Testis (tissue), 3 donors: ENCODE data around the gene KRTAP10-1. TPM values are rescaled to one million over a fixed set of nuclear protein-coding genes. Genes with fewer than 3 reads are reported as not detected.
"Not testable (repeated sequence)": the region's sequence is repeated elsewhere in the genome, so short reads cannot be mapped to it uniquely, and the experiment has no call there.

ENCODE experiments used
- DNase-seq: peaks from one replicate; pipeline ENCODE4 v3.0.0-alpha.2; 2019
- H3K27ac ChIP-seq, 2 donors: fragments of 200-600 bp; sonication (generic); one replicate each; pipeline ENCODE4 v1.5.1; 2019
- H3K27me3 ChIP-seq: fragments of 200-600 bp; sonication (generic); one replicate; pipeline ENCODE4 v1.5.1; 2019
- H3K36me3 ChIP-seq: fragments of 200-600 bp; sonication (generic); one replicate; pipeline ENCODE4 v1.5.1; 2017; ENCODE audit warnings: low read depth; ENCODE audit errors: missing control alignments
- H3K4me1 ChIP-seq: fragments of 200-600 bp; sonication (generic); one replicate; pipeline ENCODE4 v1.5.1; 2019
- H3K4me3 ChIP-seq, 2 donors: fragments of 200-600 bp; sonication (generic); one replicate each; pipeline ENCODE4 v1.5.1; 2017 to 2019
- H3K9me3 ChIP-seq: fragments of 200-600 bp; sonication (generic); one replicate; pipeline ENCODE4 v1.5.1; 2017
- CTCF ChIP-seq, 3 experiments: fragments of 450-650 bp in 2 of 3; fragments of 200-600 bp in 1 of 3; sonication (generic) in 1 of 3; IDR thresholded peaks; one replicate each; pipeline ENCODE4 v1.5.1; 2016 to 2019; ENCODE audit warnings: antibody characterized with exemption in 3 of 3, mild to moderate bottlenecking in 2 of 3, moderate library complexity in 1 of 3
- POLR2A ChIP-seq: fragments of 450-650 bp; IDR thresholded peaks from one replicate; pipeline ENCODE4 v1.6.1; 2017; ENCODE audit warnings: antibody characterized with exemption, mild to moderate bottlenecking, moderate library complexity
- WGBS, 2 donors: methylation state at CpG; one replicate each; pipeline ENCODE4 v1.1.5; 2018; 5-methylcytosine and 5-hydroxymethylcytosine counted together
- intact Hi-C: fragments of 100-400 bp; cut with DNase I; formaldehyde crosslinking; loops from one replicate; pipeline ENCODE4 v1.15.1; 2023; ENCODE audit warnings: low total_unique reads
- polyA plus RNA-seq: library from polyadenylated mRNA; stranded (reverse); fragments of 350-450 nt; fragmentation: Illumina TruSeq; extraction: RNeasy Lipid Tissue Mini Kit (QIAGEN cat#74804); gene quantifications from one replicate; pipeline ENCODE4 v1.2.3, GENCODE V29; 2014; ENCODE audit warnings: low read depth, low replicate concordance; ENCODE audit not compliant: insufficient read depth
- total RNA-seq, 2 donors: library from RNA; depleted of rRNA; stranded (reverse); fragments of >200 nt; gene quantifications; one replicate each; pipeline ENCODE4 v1.2.3, GENCODE V29; 2016

The KRTAP10-1 gene
- total and polyA plus RNA-seq, 3 donors from 2014 or later, result not detected

DNA sequence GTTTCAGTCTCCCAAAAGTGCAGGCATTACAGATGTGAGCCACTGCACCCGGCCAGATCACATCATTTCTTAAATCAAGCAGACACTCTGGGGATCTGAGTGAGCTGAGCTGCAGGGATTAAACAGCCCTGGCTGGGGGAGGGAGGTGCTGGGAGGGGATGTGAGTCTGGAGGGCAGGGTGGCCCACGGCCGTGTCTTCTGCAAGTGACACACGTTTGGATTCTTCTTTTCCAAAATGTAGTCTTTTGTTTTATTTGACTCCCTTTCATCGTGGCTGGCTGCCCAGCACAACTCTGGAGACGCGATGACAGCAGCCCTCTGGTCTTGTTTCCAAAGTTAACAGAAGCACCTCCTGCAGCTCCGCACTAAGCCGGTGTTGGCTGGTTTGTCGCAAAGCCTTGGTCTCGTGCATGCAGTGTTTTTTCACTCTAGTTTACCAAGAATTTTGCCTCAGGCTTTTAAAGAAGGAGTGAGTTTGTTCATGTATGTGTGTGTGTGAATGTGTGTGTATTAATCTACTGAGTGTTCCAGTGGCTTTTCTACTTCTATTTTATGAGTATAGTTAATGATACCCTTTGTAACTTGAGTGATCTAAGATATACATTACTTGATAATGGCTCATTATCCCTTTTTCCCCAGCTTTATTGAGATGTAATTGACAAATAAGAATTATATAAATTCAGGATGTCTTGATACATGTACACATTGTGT is 43.2 kb upstream of the KRTAP10-1 start:
- H3K27ac ChIP-seq, result no peak overlapping the region
- H3K4me1 ChIP-seq, result no peaks in the 10 kb centered on the region
- 40 to 48% methylated on average over 11 of the region's 11 CpGs for WGBS, 2 donors
- no peaks in the 10 kb centered on the region for H3K36me3 ChIP-seq
- no peak overlapping the region for H3K4me3 ChIP-seq
- TF ChIP-seq POLR2A, result no peak
- no peak for TF ChIP-seq CTCF (IDR thresholded peaks at IDR 0.05)
- DNase-seq, result no peak
- H3K27me3 ChIP-seq, result no peaks in the 10 kb centered on the region
- H3K9me3 ChIP-seq, result no peaks in the 10 kb centered on the region
- intact Hi-C loops, result no loop called here

GRCh38 chr21:44582055-44582454 is 42.1 kb upstream of the KRTAP10-1 start:
- Histone ChIP-seq H3K27me3 (no peaks in the 10 kb centered on the region), H3K27ac (no peak overlapping the region), H3K4me1 (no peaks in the 10 kb centered on the region), H3K36me3 (no peaks in the 10 kb centered on the region), H3K9me3 (no peaks in the 10 kb centered on the region), H3K4me3 (no peak overlapping the region)
- intact Hi-C loops, result no loop called here
- WGBS, 2 donors, result 77% methylated on average over 14 to 15 of the region's 15 CpGs
- DNase-seq, result no peak
- TF ChIP-seq CTCF (IDR thresholded peaks at IDR 0.05) (no peak), POLR2A (no peak)

DNA sequence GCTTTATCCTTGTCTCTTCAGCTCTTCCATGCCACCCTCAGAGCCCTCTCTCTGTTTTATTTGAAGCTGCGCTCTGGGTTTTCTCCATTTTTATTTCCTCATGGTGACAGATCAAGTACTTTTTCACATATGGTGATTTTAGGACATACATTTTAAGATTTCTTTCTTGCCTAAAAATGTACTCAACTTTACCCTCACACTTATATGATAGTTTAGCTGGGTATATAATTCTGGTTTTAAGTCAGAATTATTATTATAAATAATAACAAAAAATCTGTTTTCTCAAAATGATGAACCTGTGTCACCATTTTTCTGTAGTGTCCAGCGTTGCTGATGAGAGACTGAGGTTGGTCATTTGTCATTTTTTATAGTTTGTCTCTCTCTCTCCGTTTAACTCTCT is 41.2 kb upstream of the KRTAP10-1 start:
- TF ChIP-seq POLR2A, result no peak
- no peak for TF ChIP-seq CTCF (IDR thresholded peaks at IDR 0.05)
- H3K4me3 ChIP-seq, result no peak overlapping the region
- DNase-seq, result no peak
- H3K27ac ChIP-seq, result no peak overlapping the region
- intact Hi-C loops, result no loop called here
- no peaks in the 10 kb centered on the region for H3K4me1 ChIP-seq
- 76 to 86% methylated on average over 3 of the region's 3 CpGs for WGBS, 2 donors
- no peaks in the 10 kb centered on the region for H3K9me3 ChIP-seq
- H3K27me3 ChIP-seq, result no peaks in the 10 kb centered on the region
- no peaks in the 10 kb centered on the region for H3K36me3 ChIP-seq

DNA sequence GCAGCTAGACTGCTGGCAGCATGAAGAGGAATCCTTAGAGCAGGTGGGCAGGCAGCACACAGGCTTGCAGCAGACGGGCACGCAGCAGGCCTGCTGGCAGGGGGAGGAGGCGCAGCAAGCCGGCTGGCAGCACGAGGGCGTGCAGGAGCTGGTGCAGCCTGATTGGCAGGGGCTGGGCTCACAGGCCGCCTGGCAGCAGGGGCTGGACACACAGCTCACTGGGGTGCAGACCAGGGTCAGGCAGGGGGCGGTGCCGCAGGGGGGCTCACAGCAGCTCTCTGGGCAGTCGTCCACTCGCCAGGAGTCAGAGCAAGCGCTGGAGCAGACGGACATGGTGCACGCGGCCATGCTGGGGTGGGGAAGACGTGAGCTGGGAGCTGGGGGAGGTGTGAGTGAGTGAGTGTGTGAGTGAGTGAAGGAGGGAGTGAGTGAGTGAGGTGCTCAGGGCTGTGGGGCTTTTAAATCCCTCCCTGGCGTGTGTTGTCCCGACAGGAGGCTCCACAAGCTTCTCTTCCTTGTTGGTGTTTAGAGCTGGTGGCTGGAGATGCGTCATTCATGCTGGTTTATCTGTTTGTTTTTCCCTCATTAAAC is 40.3 kb upstream of the KRTAP10-1 start, which contains the start of gene KRTAP10-5:
Gene KRTAP10-5 (minus strand): TSS at position 374 of the 591 bp plus-strand sequence. CDS start 26 bp downstream, at position 348.
- H3K36me3 ChIP-seq, H3K4me3 ChIP-seq, H3K27ac ChIP-seq, H3K27me3 ChIP-seq, intact Hi-C loops, DNase-seq, H3K4me1 ChIP-seq, H3K9me3 ChIP-seq: not testable (repeated sequence)
- 49 to 63% methylated on average over 18 to 19 of the region's 19 CpGs for WGBS, 2 donors

GRCh38 chr21:44579833-44580144 is 39.8 kb upstream of the KRTAP10-1 start:
- Histone ChIP-seq H3K4me1 (no peaks in the 10 kb centered on the region), H3K4me3 (no peak overlapping the region), H3K36me3 (no peaks in the 10 kb centered on the region), H3K27ac (no peak overlapping the region), H3K27me3 (no peaks in the 10 kb centered on the region), H3K9me3 (no peaks in the 10 kb centered on the region)
- DNase-seq, result no peak
- WGBS, 2 donors, result 73 to 76% methylated on average over 5 to 7 of the region's 7 CpGs
- TF ChIP-seq CTCF (IDR thresholded peaks at IDR 0.05), result no peak
- no peak for TF ChIP-seq POLR2A
- intact Hi-C loops, result no loop called here
